Sigmoid colon (tissue), 7 donors: ENCODE data around the gene HTRA3. TPM values are rescaled to one million over a fixed set of nuclear protein-coding genes. Genes with fewer than 3 reads are reported as not detected.

ENCODE experiments used
- DNase-seq: peaks from one replicate; pipeline ENCODE4 v3.0.0-alpha.2; 2019
- H3K27ac ChIP-seq, 4 donors: fragments of 200-600 bp; sonication (generic); one replicate each; pipeline ENCODE4 v1.5.1; 2016 to 2019; ENCODE audit warnings: mild to moderate bottlenecking in 1 of 4
- H3K27me3 ChIP-seq, 3 donors: fragments of 200-600 bp; sonication (generic); one replicate each; pipeline ENCODE4 v1.5.1; 2019; ENCODE audit warnings: mild to moderate bottlenecking in 1 of 3
- H3K36me3 ChIP-seq, 4 donors: fragments of 200-600 bp; sonication (generic); one replicate each; pipeline ENCODE4 v1.5.1; 2016 to 2019
- H3K4me1 ChIP-seq, 4 donors: fragments of 200-600 bp; sonication (generic); one replicate each; pipeline ENCODE4 v1.5.1; 2017 to 2019
- H3K4me3 ChIP-seq, 4 donors: fragments of 200-600 bp; sonication (generic); one replicate each; pipeline ENCODE4 v1.5.1; 2017 to 2019; ENCODE audit warnings: mild to moderate bottlenecking in 2 of 4, moderate library complexity in 1 of 4
- H3K9me3 ChIP-seq, 4 donors: fragments of 200-600 bp in 3 of 4; sonication (generic) in 3 of 4; one replicate each; pipeline versions ENCODE4 v1.5.1 to v1.6.1; 2013 to 2019
- EP300 ChIP-seq, 4 donors: sonication (generic); formaldehyde crosslinking; IDR thresholded peaks; one replicate each; pipeline ENCODE4 v1.6.1; 2017; ENCODE audit warnings: antibody characterized with exemption in 4 of 4
- POLR2A ChIP-seq, 2 donors: fragments of 450-650 bp; IDR thresholded peaks; one replicate each; pipeline ENCODE4 v1.6.1; 2016; ENCODE audit warnings: antibody characterized with exemption in 2 of 2, mild to moderate bottlenecking in 2 of 2, moderate library complexity in 2 of 2
- POLR2AphosphoS5 ChIP-seq, 4 donors: sonication (generic); formaldehyde crosslinking; IDR thresholded peaks; one replicate each; pipeline ENCODE4 v1.6.1; 2017; ENCODE audit warnings: antibody characterized with exemption in 4 of 4
- WGBS, 2 donors: extraction: QIAGEN DNeasy Blood & Tissue Kit; methylation state at CpG; one replicate each; pipeline ENCODE4 v1.1.7; 2013; 5-methylcytosine and 5-hydroxymethylcytosine counted together
- intact Hi-C: fragments of 100-400 bp; cut with DNase I; formaldehyde crosslinking; loops from one replicate; pipeline ENCODE4 v1.15.1; 2023
- polyA plus RNA-seq, 3 donors: library from polyadenylated mRNA; stranded (reverse); fragments of 200-250 nt; gene quantifications; one replicate each; pipeline ENCODE4 v1.2.3, GENCODE V29; 2013
- total RNA-seq, 4 donors: library from RNA; depleted of rRNA; stranded (reverse); fragments of >200 nt; gene quantifications; one replicate each; pipeline ENCODE4 v1.1.0, GENCODE V29; 2016
- TF ChIP-seq, protein P1 (sequence below), 4 experiments: fragments of 450-650 bp in 3 of 4; fragments of 200-600 bp in 1 of 4; IDR thresholded peaks; one replicate each; pipeline ENCODE4 v1.5.1; 2016 to 2019; ENCODE audit warnings: antibody characterized with exemption in 4 of 4, mild to moderate bottlenecking in 3 of 4, moderate library complexity in 2 of 4
- donor health status: healthy with polysubstance abuse.
- donor health status: Bipolar disorder and iron deficiency.
- donor health status: healthy.

Gene HTRA3
- total and polyA plus RNA-seq, 7 donors: 1.2 to 49.6 (median 14.5) TPM

DNA sequence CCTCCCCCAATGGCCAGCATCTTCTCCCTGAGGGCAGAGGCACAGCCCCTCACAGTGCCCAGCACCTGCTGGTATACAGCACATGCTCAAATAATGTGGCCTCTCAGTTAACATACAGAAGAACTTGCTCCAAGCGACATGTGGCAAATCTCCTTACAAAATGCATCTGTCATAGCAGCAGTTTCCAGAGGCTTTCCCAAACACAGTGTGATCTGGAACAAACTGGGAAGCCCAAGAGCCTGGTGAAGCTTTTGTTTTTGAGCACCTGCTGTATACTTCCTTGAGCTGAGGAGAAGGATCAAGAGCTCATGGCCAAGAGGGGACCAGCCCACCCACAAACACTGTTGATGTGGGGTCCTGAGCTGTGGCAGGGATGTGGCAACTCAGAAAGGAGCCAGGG, 34.8 kb upstream of the HTRA3 start:
- H3K27ac ChIP-seq: no peak overlapping the region
- H3K4me1 ChIP-seq: no peaks in the 10 kb centered on the region
- no peak for TF ChIP-seq POLR2A (IDR thresholded peaks at IDR 0.05)
- TF ChIP-seq EP300 (IDR thresholded peaks at IDR 0.05): no peak
- TF ChIP-seq, protein P1, sequence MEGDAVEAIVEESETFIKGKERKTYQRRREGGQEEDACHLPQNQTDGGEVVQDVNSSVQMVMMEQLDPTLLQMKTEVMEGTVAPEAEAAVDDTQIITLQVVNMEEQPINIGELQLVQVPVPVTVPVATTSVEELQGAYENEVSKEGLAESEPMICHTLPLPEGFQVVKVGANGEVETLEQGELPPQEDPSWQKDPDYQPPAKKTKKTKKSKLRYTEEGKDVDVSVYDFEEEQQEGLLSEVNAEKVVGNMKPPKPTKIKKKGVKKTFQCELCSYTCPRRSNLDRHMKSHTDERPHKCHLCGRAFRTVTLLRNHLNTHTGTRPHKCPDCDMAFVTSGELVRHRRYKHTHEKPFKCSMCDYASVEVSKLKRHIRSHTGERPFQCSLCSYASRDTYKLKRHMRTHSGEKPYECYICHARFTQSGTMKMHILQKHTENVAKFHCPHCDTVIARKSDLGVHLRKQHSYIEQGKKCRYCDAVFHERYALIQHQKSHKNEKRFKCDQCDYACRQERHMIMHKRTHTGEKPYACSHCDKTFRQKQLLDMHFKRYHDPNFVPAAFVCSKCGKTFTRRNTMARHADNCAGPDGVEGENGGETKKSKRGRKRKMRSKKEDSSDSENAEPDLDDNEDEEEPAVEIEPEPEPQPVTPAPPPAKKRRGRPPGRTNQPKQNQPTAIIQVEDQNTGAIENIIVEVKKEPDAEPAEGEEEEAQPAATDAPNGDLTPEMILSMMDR (IDR thresholded peaks at IDR 0.05): no peak
- no peak for TF ChIP-seq POLR2AphosphoS5 (IDR thresholded peaks at IDR 0.05)
- no peaks in the 10 kb centered on the region for H3K9me3 ChIP-seq
- intact Hi-C loops: no loop called here
- no peaks in the 10 kb centered on the region for H3K27me3 ChIP-seq
- 98 to 99% methylated on average over 1 of the region's 1 CpG for WGBS, 2 donors
- no peak for DNase-seq
- H3K36me3 ChIP-seq: no peaks in the 10 kb centered on the region
- H3K4me3 ChIP-seq: no peak overlapping the region

DNA sequence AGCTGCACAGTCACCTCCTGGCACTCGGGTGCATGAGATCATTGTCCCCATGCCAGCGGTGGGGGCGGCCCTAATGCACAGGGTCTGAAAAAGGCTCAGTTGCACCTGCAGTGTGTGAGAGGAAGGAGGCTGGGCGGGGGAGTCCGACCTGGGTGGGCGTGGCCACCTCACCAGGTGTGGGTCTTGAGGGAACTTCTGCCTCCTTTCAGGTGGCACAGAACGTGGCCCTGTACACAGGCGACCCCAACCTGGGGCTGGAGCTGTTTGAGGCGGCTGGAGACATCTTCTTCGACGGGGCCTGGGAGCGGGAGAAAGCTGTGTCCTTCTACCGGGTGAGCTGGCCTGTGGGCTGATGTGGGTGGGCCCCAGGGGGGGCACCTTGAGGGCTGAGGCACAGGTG, 34.3 kb upstream of the HTRA3 start:
- TF ChIP-seq POLR2A (IDR thresholded peaks at IDR 0.05) (no peak), EP300 (IDR thresholded peaks at IDR 0.05) (no peak), POLR2AphosphoS5 (IDR thresholded peaks at IDR 0.05) (no peak)
- TF ChIP-seq, protein P1 (IDR thresholded peaks at IDR 0.05): no peak
- no peak for DNase-seq
- Histone ChIP-seq H3K27ac (no peak overlapping the region), H3K9me3 (no peaks in the 10 kb centered on the region), H3K36me3 (no peaks in the 10 kb centered on the region), H3K4me1 (no peaks in the 10 kb centered on the region), H3K27me3 (no peaks in the 10 kb centered on the region), H3K4me3 (no peak overlapping the region)
- intact Hi-C loops: no loop called here
- 75 to 77% methylated on average over 13 of the region's 13 CpGs for WGBS, 2 donors

DNA sequence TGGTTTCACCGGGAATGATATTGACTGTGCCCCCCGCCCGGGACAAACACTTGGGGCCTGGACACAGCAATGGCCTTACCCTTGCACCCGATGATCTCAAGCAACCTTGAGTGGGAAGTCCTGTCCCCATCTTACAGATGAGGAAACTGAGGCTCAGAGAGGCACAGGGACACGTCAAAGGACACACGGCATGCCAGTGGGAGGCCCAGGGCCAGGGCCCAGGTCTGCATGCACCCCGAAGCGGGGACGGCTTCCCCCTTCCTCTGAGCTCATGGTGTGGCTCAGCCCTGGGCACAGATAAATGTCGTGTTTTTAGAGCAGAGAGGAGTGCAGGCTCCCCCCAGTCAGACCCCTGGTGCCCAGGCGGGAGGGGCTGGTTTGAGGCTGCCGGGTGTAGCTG, 33.9 kb upstream of the HTRA3 start:
- Histone ChIP-seq H3K27ac (no peak overlapping the region), H3K4me1 (no peaks in the 10 kb centered on the region), H3K9me3 (no peaks in the 10 kb centered on the region), H3K4me3 (no peak overlapping the region), H3K36me3 (no peaks in the 10 kb centered on the region), H3K27me3 (no peaks in the 10 kb centered on the region)
- intact Hi-C loops: no loop called here
- TF ChIP-seq EP300 (IDR thresholded peaks at IDR 0.05): no peak
- TF ChIP-seq, protein P1 (IDR thresholded peaks at IDR 0.05): no peak
- TF ChIP-seq POLR2A (IDR thresholded peaks at IDR 0.05): no peak
- TF ChIP-seq POLR2AphosphoS5 (IDR thresholded peaks at IDR 0.05): no peak
- WGBS, 2 donors: 94 to 95% methylated on average over 12 of the region's 12 CpGs
- DNase-seq: no peak

GRCh38 chr4:8236106-8236919, 33.2 kb upstream of the HTRA3 start:
- H3K27ac ChIP-seq: no peak overlapping the region
- no peak overlapping the region for H3K4me3 ChIP-seq
- 86 to 88% methylated on average over 24 of the region's 24 CpGs for WGBS, 2 donors
- DNase-seq: no peak
- no peaks in the 10 kb centered on the region for H3K27me3 ChIP-seq
- H3K36me3 ChIP-seq: no peaks in the 10 kb centered on the region
- intact Hi-C loops: no loop called here
- no peak for TF ChIP-seq EP300 (IDR thresholded peaks at IDR 0.05)
- no peak for TF ChIP-seq POLR2A (IDR thresholded peaks at IDR 0.05)
- no peak for TF ChIP-seq POLR2AphosphoS5 (IDR thresholded peaks at IDR 0.05)
- TF ChIP-seq, protein P1 (IDR thresholded peaks at IDR 0.05): no peak
- no peaks in the 10 kb centered on the region for H3K4me1 ChIP-seq
- H3K9me3 ChIP-seq: no peaks in the 10 kb centered on the region

DNA sequence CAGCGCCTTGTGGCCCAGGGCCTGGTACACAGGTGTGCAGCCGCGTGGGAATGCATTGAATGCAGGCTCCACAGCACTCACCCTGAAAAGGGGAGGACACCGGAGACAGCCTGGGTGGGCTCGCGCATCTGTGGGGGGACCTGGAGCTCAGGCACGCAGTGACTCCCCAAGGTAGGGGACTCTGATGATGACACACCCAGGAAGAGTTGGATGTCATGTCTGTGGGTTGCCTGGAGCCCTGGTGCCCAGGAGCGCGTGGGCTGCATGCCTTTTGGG, 32.7 kb upstream of the HTRA3 start:
- WGBS, 2 donors: 93% methylated on average over 9 of the region's 9 CpGs

More for the DNA sequence above, 32.7 kb upstream of the HTRA3 start:
- Histone ChIP-seq H3K4me3 (no peak overlapping the region), H3K36me3 (no peaks in the 10 kb centered on the region), H3K27ac (no peak overlapping the region), H3K27me3 (no peaks in the 10 kb centered on the region), H3K4me1 (peaks cover 0 to under 1% (median 0%) of the 10 kb centered on the region in 4 donors), H3K9me3 (no peaks in the 10 kb centered on the region)
- intact Hi-C loops: no loop called here
- no peak for DNase-seq
- TF ChIP-seq POLR2AphosphoS5 (IDR thresholded peaks at IDR 0.05) (no peak), POLR2A (IDR thresholded peaks at IDR 0.05) (no peak), EP300 (IDR thresholded peaks at IDR 0.05) (no peak)
- TF ChIP-seq, protein P1 (IDR thresholded peaks at IDR 0.05): no peak
